ENCODE data around the gene TRUB1. TPM values are rescaled to one million over a fixed set of nuclear protein-coding genes. Genes with fewer than 3 reads are reported as not detected.

Gene TRUB1
- total and polyA plus RNA-seq, 2 donors from 2014 or later = 11.5 to 17.1 TPM

DNA sequence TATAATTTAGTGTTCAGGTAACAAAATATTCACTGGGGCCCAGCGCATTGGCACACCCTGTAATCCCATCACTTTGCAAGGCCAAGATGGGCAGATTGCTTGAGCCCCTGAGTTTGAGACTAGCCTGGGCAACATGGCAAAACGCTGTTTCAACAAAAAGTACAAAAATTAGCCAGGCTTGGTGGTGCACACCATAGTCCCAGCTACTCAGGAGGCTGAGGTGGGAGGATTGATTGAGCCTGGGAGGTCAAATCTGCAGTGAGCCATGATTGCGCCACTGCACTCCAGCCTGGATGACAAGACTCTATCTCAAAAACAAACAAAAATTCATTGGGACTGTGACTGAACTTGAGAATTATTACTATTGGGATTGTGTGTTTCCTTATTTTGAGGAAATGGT, 40.4 kb upstream of the TRUB1 start:
- Histone ChIP-seq H3K36me3 (ENCODE audit: control insufficient read depth in 2 of 3, insufficient read depth in 3 of 3, low read length in 3 of 3) (no peaks in the 10 kb centered on the region), H3K4me1 (ENCODE audit: control insufficient read depth in 2 of 3, insufficient read depth in 2 of 3, low read depth in 1 of 3, low read length in 3 of 3) (no peaks in the 10 kb centered on the region), H3K4me3 (ENCODE audit: low read length in 3 of 3) (no peak overlapping the region), H3K27ac (ENCODE audit: low read depth in 2 of 2, low read length in 2 of 2) (no peak overlapping the region), H3K9me3 (ENCODE audit: control insufficient read depth in 2 of 3, insufficient read depth in 1 of 3, low read length in 3 of 3) (no peaks in the 10 kb centered on the region), H3K27me3 (ENCODE audit: control insufficient read depth, insufficient read depth, low read length) (no peaks in the 10 kb centered on the region), H3K9ac (ENCODE audit: low read length in 3 of 3) (no peak overlapping the region)
- FAIRE-seq (no peak), DNase-seq (no peak)
- TF ChIP-seq, protein P1, sequence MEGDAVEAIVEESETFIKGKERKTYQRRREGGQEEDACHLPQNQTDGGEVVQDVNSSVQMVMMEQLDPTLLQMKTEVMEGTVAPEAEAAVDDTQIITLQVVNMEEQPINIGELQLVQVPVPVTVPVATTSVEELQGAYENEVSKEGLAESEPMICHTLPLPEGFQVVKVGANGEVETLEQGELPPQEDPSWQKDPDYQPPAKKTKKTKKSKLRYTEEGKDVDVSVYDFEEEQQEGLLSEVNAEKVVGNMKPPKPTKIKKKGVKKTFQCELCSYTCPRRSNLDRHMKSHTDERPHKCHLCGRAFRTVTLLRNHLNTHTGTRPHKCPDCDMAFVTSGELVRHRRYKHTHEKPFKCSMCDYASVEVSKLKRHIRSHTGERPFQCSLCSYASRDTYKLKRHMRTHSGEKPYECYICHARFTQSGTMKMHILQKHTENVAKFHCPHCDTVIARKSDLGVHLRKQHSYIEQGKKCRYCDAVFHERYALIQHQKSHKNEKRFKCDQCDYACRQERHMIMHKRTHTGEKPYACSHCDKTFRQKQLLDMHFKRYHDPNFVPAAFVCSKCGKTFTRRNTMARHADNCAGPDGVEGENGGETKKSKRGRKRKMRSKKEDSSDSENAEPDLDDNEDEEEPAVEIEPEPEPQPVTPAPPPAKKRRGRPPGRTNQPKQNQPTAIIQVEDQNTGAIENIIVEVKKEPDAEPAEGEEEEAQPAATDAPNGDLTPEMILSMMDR (IDR thresholded peaks at IDR 0.05; ENCODE audit: borderline replicate concordance, extremely low read depth, insufficient read depth) = no peak
- intact Hi-C loops (cut with DNase I) = no loop called here

DNA sequence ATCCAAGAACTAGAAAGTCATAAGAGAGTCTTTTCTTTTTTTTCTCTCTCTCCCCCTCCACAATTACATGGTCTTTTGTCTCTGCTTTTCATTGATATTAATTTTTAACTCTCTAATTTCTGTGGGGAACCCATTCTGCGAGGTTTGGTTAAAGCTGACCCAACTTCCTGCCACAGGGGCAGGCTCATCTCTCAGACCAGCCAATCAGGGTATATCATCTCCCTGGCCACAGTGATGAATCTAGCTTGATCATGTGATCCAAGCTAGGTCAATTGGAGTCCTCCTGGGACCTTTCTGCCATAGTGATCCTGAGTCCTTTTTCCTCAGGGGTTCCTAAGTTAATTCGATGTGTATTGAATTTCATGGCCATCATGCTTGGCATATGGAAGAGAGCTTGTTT, 38.0 kb upstream of the TRUB1 start:
- Histone ChIP-seq H3K27ac (ENCODE audit: low read depth in 2 of 2, low read length in 2 of 2) (no peak overlapping the region), H3K27me3 (ENCODE audit: control insufficient read depth, insufficient read depth, low read length) (no peaks in the 10 kb centered on the region), H3K4me1 (ENCODE audit: control insufficient read depth in 2 of 3, insufficient read depth in 2 of 3, low read depth in 1 of 3, low read length in 3 of 3) (no peaks in the 10 kb centered on the region), H3K9ac (ENCODE audit: low read length in 3 of 3) (no peak overlapping the region), H3K36me3 (ENCODE audit: control insufficient read depth in 2 of 3, insufficient read depth in 3 of 3, low read length in 3 of 3) (no peaks in the 10 kb centered on the region), H3K9me3 (ENCODE audit: control insufficient read depth in 2 of 3, insufficient read depth in 1 of 3, low read length in 3 of 3) (no peaks in the 10 kb centered on the region), H3K4me3 (ENCODE audit: low read length in 3 of 3) (no peak overlapping the region)
- TF ChIP-seq, protein P1 (IDR thresholded peaks at IDR 0.05; ENCODE audit: borderline replicate concordance, extremely low read depth, insufficient read depth) = no peak
- intact Hi-C loops (cut with DNase I) = no loop called here
- FAIRE-seq = no peak
- DNase-seq = no peak

DNA sequence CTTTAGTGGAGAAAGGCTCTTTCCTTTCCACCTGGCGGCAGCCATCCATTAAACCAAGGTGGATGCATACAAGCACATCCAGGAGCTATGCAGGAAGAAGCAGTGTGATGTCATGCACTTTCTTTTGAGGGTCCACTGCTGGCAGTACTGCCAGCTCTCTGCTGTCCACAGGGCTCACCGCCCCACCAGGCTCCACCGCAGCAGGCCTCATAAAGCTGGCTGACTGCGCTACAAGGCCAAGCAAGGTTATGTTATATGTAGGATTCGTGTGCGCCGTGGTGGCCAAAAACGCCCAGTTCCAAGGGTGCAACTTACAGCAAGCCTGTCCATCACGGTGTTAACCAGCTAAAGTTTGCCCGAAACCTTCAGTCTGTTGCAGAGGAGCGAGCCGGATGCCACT, 37.3 kb upstream of the TRUB1 start:
- H3K9ac ChIP-seq (ENCODE audit: low read length in 3 of 3) = no peak overlapping the region
- no peak overlapping the region for H3K4me3 ChIP-seq (ENCODE audit: low read length in 3 of 3)
- intact Hi-C loops (cut with DNase I) = no loop called here
- no peak for FAIRE-seq
- TF ChIP-seq, protein P1 (IDR thresholded peaks at IDR 0.05; ENCODE audit: borderline replicate concordance, extremely low read depth, insufficient read depth) = no peak
- no peak for DNase-seq
- H3K36me3 ChIP-seq (ENCODE audit: control insufficient read depth in 2 of 3, insufficient read depth in 3 of 3, low read length in 3 of 3) = no peaks in the 10 kb centered on the region
- H3K4me1 ChIP-seq (ENCODE audit: control insufficient read depth in 2 of 3, insufficient read depth in 2 of 3, low read depth in 1 of 3, low read length in 3 of 3) = no peaks in the 10 kb centered on the region
- H3K27ac ChIP-seq (ENCODE audit: low read depth in 2 of 2, low read length in 2 of 2) = no peak overlapping the region
- H3K27me3 ChIP-seq (ENCODE audit: control insufficient read depth, insufficient read depth, low read length) = no peaks in the 10 kb centered on the region
- no peaks in the 10 kb centered on the region for H3K9me3 ChIP-seq (ENCODE audit: control insufficient read depth in 2 of 3, insufficient read depth in 1 of 3, low read length in 3 of 3)

DNA sequence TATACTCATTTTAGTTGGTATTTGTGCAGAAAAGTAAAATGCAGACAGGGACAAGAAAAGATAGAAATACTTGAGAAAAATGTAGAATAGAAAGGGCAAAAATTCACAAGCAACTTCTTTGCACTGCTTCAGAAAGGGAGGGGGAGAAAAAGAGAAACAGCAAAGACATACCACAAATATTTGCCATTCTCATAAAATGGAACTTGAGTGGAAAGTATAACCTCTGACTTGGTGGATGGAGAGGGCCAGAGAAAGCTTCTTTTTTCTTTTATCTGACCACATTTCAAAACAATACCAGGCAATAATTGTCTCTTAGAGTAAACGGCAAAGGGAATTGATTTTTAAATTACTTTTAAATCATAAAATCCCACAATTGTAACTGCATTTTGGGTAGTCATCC, 35.8 kb upstream of the TRUB1 start:
- no peaks in the 10 kb centered on the region for H3K4me1 ChIP-seq (ENCODE audit: control insufficient read depth in 2 of 3, insufficient read depth in 2 of 3, low read depth in 1 of 3, low read length in 3 of 3)
- H3K9me3 ChIP-seq (ENCODE audit: control insufficient read depth in 2 of 3, insufficient read depth in 1 of 3, low read length in 3 of 3) = no peaks in the 10 kb centered on the region
- no peaks in the 10 kb centered on the region for H3K36me3 ChIP-seq (ENCODE audit: control insufficient read depth in 2 of 3, insufficient read depth in 3 of 3, low read length in 3 of 3)
- DNase-seq (peak in 1 of 5 donors; percentile 27), FAIRE-seq (no peak)
- TF ChIP-seq, protein P1 (IDR thresholded peaks at IDR 0.05; ENCODE audit: borderline replicate concordance, extremely low read depth, insufficient read depth) = no peak
- no peak overlapping the region for H3K4me3 ChIP-seq (ENCODE audit: low read length in 3 of 3)
- no peak overlapping the region for H3K27ac ChIP-seq (ENCODE audit: low read depth in 2 of 2, low read length in 2 of 2)
- intact Hi-C loops (cut with DNase I) = no loop called here
- no peaks in the 10 kb centered on the region for H3K27me3 ChIP-seq (ENCODE audit: control insufficient read depth, insufficient read depth, low read length)
- H3K9ac ChIP-seq (ENCODE audit: low read length in 3 of 3) = no peak overlapping the region

Measured in kidney (tissue), 14 donors.